Fibroblast of upper back skin (primary cell): ENCODE data around the gene NDUFB10.
A peak's percentile ranks its signal among the peaks of the same experiment; 100 is the strongest.
"Not testable (repeated sequence)": the region's sequence is repeated elsewhere in the genome, so short reads cannot be mapped to it uniquely, and the experiment has no call there.

ENCODE experiments used
- DNase-seq: peaks from one replicate; pipeline ENCODE4 v3.0.0-alpha.2; 2013

NDUFB10 gene

GRCh38 chr16:1947369-1947670 lies 12.0 kb upstream of the NDUFB10 start:
- DNase-seq: no peak

DNA sequence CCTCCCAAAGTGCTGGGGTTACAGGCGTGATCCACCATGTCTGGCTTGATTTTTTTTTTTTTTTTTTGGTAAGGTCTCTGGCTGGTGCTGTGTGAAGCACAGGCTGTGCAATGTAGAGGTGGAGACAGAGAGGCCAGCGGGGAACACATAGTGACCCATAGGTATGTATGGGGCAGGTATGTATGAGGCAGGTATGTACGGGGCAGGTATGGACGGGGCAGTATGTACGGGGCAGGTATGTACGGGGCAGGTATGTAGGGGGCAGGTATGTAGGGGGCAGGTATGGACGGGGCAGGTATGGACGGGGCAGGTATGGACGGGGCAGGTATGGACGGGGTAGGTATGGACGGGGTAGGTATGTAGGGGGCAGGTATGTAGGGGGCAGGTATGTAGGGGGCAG lies 9.8 kb upstream of the NDUFB10 start:
- DNase-seq: no peak

GRCh38 chr16:1950047-1950446 lies 9.3 kb upstream of the NDUFB10 start:
- DNase-seq: no peak

GRCh38 chr16:1950559-1950958 lies 8.8 kb upstream of the NDUFB10 start:
- DNase-seq: no peak

- no peak for DNase-seq
Observed at GRCh38 chr16:1953734-1954133, 5.6 kb upstream of the NDUFB10 start.

GRCh38 chr16:1957434-1958142 lies 1.8 kb upstream of the NDUFB10 start:
- DNase-seq: not testable (repeated sequence)

DNA sequence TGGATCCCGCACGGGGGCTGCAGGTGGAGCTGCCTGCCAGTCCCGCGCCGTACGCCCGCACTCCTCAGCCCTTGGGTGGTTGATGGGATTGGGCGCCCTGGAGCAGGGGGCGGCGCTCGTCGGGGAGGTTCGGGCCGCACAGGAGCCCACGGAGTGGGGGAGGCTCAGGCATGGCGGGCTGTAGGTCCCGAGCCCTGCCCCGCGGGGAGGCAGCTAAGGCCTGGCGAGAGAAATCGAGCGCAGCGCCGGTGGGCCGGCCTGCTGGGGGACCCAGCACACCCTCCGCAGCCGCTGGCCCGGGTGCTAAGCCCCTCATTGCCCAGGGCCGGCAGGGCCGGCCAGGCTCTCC lies 1.2 kb upstream of the NDUFB10 start:
- DNase-seq: not testable (repeated sequence)

DNA sequence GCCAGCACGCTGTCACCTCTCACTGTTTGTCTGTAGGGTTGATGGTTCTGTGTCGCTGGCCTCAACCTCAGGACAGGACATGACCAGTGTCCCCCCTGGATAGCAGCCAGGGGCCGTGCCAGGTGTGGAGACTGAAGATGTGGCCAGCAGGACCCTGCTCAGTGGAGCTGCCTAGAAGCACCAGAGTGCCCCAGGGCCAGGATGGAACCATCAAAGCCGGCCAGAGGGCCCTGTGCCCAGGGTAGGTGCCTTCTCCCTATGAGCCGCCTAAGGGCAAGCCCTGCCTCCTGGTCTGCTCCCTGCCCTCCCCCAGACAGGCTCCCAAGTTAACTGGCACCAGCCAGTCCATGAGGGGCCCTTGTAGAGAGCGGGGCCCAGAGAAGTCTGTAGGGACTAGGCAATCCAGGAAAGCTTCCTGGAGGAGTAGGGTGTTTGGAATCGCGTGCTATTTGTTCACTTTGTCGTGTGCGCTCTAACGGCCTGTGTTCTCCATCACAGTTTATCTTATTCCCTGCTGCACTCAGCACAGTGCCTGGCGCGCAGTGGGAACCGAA lies 546 bp upstream of the NDUFB10 start:
- DNase-seq: no peak

DNA sequence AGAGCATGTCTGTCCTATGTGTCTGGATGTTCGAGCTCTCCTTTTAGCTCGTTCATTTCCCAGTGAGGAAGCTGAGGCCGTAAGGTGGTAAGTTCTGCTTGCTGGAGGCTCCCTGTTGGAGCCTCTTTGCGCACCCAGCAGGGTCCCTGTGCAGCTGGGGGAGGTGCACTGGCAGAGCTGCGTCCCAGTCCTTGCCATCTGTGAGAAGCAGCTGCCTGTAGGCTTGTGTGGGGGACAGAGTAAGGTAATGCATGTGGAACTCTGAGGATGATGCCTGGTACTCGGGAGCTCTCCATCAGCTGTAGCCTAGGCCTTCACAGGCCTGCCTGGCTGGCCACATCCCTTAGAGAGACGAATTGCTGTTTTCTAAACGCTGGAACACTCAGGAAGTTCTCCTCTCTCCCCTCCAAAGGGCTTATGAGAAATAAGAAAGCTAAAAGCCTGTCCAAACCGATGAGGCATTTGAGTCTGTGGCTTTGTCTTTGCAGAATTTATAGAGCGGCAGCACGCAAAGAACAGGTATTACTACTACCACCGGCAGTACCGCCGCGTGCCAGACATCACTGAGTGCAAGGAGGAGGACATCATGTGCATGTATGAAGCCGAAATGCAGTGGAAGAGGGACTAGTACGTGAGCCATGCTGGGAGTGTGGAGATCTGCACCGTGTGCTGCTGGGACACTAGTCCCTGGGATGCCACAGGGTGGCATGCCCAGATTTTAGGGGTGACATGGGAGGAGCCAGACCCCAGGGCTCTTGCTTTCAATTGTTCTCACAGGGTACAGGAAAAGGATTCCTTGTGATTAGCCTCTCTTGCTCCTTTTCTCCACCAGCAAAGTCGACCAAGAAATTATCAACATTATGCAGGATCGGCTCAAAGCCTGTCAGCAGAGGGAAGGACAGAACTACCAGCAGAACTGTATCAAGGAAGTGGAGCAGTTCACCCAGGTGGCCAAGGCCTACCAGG lies 1.6 kb downstream of the NDUFB10 start:
- peak; percentile 52 for DNase-seq

DNA sequence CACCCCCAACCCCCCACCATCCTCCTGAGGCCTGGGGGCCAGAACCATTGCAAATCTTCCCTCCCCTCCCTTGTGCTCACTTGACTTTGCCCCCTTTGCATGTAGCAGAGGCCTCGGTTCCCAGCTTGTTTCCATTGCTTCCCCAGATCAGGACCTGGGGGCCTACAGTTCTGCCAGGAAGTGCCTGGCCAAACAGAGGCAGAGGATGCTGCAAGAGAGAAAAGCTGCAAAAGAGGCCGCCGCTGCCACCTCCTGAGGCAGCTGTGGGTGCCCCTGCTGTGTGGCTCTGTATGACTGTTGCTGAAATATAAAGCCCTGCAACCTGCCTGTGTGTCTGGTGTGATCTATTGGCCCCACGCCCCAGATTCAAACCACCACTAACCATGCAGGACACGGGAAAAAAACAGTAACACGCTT lies 2.3 kb downstream of the NDUFB10 start:
- peak; percentile 10 for DNase-seq

- DNase-seq: not testable (repeated sequence)
Observed at GRCh38 chr16:1962161-1963153, 3.1 kb downstream of the NDUFB10 start.

DNA sequence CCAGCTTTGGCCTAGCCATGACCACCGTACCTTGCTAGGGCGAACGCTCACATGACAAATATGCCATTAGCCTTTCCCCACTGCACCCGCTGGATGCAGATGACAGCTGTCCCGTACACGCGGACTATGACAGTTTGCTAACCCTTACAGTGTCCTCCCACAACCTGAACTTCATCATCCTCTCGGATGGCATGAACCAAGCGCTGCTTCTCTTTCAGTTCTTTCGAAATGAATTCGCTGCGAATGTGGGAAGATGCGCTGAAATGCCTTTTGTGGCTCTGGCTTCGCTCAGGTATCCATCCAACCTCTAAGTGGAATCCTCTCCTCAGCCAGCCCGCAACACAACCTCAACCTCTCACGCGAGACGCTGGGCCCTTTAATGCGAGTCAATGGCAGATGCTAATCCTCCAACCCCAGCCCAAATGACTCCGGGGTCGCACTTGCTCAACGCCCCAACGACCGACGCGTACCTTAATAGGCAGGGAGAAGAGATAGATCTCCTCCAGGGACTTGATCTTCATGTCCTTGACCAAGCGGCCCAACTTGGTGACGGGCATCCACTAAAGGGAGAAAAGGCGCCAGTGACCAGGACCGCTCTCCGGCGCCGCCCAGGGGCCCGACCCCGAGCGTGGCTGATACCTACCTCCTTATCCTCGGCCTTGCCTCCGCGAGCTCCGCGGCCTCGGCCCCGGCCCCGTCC lies 4.6 kb downstream of the NDUFB10 start:
- DNase-seq: peak; percentile 8

GRCh38 chr16:1964506-1965395 lies 5.4 kb downstream of the NDUFB10 start, which contains the start of gene RPS2:
TSS of gene RPS2 (minus strand) at chr16:1964826. CDS start at chr16:1964625, 201 bp downstream.
- peak; percentile 99 for DNase-seq

- DNase-seq: no peak
Observed at GRCh38 chr16:1965396-1966001, 6.2 kb downstream of the NDUFB10 start.

DNA sequence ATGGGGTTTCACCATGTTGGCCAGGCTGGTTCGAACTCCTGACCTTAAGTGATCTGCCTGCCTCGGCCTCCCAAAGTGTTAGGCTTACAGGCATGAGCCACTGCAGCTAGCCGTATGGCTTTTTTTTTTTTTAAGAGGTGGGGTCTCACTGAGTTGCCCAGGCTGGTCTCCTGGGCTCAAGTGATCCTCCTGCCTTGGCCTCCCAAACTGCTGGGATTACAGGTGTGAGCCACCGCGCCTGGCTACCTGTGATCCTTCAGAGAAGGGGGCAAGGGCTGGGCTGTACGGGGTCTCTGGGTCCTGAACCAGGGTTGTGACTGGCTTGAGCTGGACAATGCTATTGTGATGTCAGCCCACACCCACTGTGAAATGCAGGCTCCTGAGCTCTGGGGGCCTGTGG lies 7.1 kb downstream of the NDUFB10 start, which contains the start of gene RNF151:
RNF151 (plus strand) TSS at position 397 of the 400 bp plus-strand sequence. CDS start 26 bp downstream, outside the sequence.
- DNase-seq: no peak

- no peak for DNase-seq
Observed at GRCh38 chr16:1968146-1968953, 9.0 kb downstream of the NDUFB10 start.

GRCh38 chr16:1971796-1972489 lies 12.6 kb downstream of the NDUFB10 start, which contains the start of gene TBL3:
TSS of gene TBL3 (plus strand) at chr16:1972053. CDS start at chr16:1972165, 112 bp downstream.
- DNase-seq: peak; percentile 95

DNA sequence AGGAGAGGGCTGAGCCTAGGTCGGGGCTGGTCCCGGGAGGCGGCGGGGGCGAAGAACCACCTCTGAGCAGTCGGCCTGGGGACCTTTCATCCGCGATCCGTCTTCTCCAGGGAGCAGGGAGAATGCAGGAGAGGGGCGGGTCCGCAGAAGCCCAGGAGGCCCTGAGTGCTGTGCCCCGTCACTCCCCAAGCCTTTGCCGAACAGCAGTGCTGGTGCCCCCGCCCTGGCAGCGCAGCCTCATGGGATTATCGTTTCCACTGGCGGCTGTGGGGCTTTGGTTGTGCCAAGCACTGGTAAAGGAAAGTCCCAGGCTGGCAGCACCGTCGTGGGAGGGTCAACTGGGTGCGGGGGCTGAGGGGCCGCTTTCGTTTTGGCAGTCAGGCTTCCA lies 13.1 kb downstream of the NDUFB10 start:
- DNase-seq: no peak
